Measurements from ENCODE around the gene GTF3C2. TPM values are rescaled to one million over a fixed set of nuclear protein-coding genes. Genes with fewer than 3 reads are reported as not detected.

The GTF3C2 gene
- total RNA-seq, 1 experiment from 2014 or later, result 77.7 TPM

GRCh38 chr2:27296481-27296880 is 60.1 kb downstream of the GTF3C2 start:
- peaks cover 6% of the 10 kb centered on the region for H3K4me1 ChIP-seq (ENCODE audit: control insufficient read depth, insufficient read depth, low read length)
- BruUV-seq (replicated peaks), result no TSS peak
- in situ Hi-C loops (cut with HindIII; ENCODE audit: low pct_unique_long_range_greater_than_20kb, low sequenced_read_pairs), result no loop called here

GRCh38 chr2:27294928-27295327 is 61.6 kb downstream of the GTF3C2 start:
- in situ Hi-C loops (cut with HindIII; ENCODE audit: low pct_unique_long_range_greater_than_20kb, low sequenced_read_pairs), result no loop called here
- ChIA-PET CTCF (interaction anchor here (0.7 to 1.5 kb wide), 2 partner anchors 15 to 267 kb away, joined by 4 to 5 read pairs; no protein-coding TSS in a partner anchor), POLR2A (no interaction called here)
- no TSS peak for BruUV-seq (replicated peaks)
- no peaks in the 10 kb centered on the region for H3K9me3 ChIP-seq (ENCODE audit: control insufficient read depth, insufficient read depth, low read depth, low read length)
- no peaks in the 10 kb centered on the region for H3K36me3 ChIP-seq (ENCODE audit: control insufficient read depth, insufficient read depth, low read length)
- peaks cover 6% of the 10 kb centered on the region for H3K4me1 ChIP-seq (ENCODE audit: control insufficient read depth, insufficient read depth, low read length)
- no peak overlapping the region for H3K4me3 ChIP-seq (ENCODE audit: low read depth in 2 of 2, low read length in 2 of 2)
- ATAC-seq, result no peak
- no peak overlapping the region for H3K27ac ChIP-seq (ENCODE audit: low read length)
- no peak for TF ChIP-seq REST (IDR thresholded peaks at IDR 0.05; ENCODE audit: insufficient read depth in 1 of 2, low read depth in 2 of 2, low read length in 1 of 2)
- no peak for TF ChIP-seq CTCF (IDR thresholded peaks at IDR 0.05)
- no peak for TF ChIP-seq POLR2AphosphoS5 (IDR thresholded peaks at IDR 0.05; ENCODE audit: low read depth, low read length)
- no peak for TF ChIP-seq TCF7L2 (IDR thresholded peaks at IDR 0.05; ENCODE audit: low read depth, low read length)
- TF ChIP-seq SIN3A (IDR thresholded peaks at IDR 0.05; ENCODE audit: borderline replicate concordance, insufficient read depth, low read depth, low read length), result no peak
- intact Hi-C loops (cut with micrococcal nuclease; ENCODE audit: unreplicated experiment), result no loop called here
- H3K27me3 ChIP-seq (ENCODE audit: control insufficient read depth, insufficient read depth, low read length), result no peaks in the 10 kb centered on the region
- DNase-seq (ENCODE audit: low read depth, low spot score), result no peak

More at GRCh38 chr2:27296481-27296880, 60.1 kb downstream of the GTF3C2 start:
- ATAC-seq, result no peak
- no peak overlapping the region for H3K4me3 ChIP-seq (ENCODE audit: low read depth in 2 of 2, low read length in 2 of 2)
- H3K27me3 ChIP-seq (ENCODE audit: control insufficient read depth, insufficient read depth, low read length), result no peaks in the 10 kb centered on the region
- TF ChIP-seq POLR2AphosphoS5 (IDR thresholded peaks at IDR 0.05; ENCODE audit: low read depth, low read length) (no peak), TCF7L2 (IDR thresholded peaks at IDR 0.05; ENCODE audit: low read depth, low read length) (no peak), REST (IDR thresholded peaks at IDR 0.05; ENCODE audit: insufficient read depth in 1 of 2, low read depth in 2 of 2, low read length in 1 of 2) (no peak), SIN3A (IDR thresholded peaks at IDR 0.05; ENCODE audit: borderline replicate concordance, insufficient read depth, low read depth, low read length) (no peak), CTCF (IDR thresholded peaks at IDR 0.05) (no peak)
- intact Hi-C loops (cut with micrococcal nuclease; ENCODE audit: unreplicated experiment), result no loop called here
- H3K9me3 ChIP-seq (ENCODE audit: control insufficient read depth, insufficient read depth, low read depth, low read length), result no peaks in the 10 kb centered on the region
- CTCF ChIA-PET, result interaction anchor here (1.5 to 1.6 kb wide), 2 partner anchors 14 to 17 kb away, joined by 3 to 4 read pairs; partner anchors contain the start of gene TRIM54
- H3K27ac ChIP-seq (ENCODE audit: low read length), result no peak overlapping the region
- H3K36me3 ChIP-seq (ENCODE audit: control insufficient read depth, insufficient read depth, low read length), result no peaks in the 10 kb centered on the region
- no peak for DNase-seq (ENCODE audit: low read depth, low spot score)
- POLR2A ChIA-PET, result no interaction called here

Measured in Panc1 (cell line).